AG04449 (cell line): ENCODE results near the gene ITGA6.
A peak's percentile ranks its signal among the peaks of the same experiment; 100 is the strongest.

Source experiments
- CTCF ChIA-PET: fragments of 350-600 bp; formaldehyde crosslinking; extraction: SDS; loops from one replicate; lab custom pipeline; 2021; ENCODE audit warnings: antibody characterized with exemption; lab: Yijun Ruan, JAX
- POLR2A ChIA-PET: fragments of 400-600, 350-600 bp; formaldehyde crosslinking; extraction: SDS; loops from one replicate; lab custom pipeline; 2020; ENCODE audit warnings: antibody characterized with exemption, inconsistent platforms; lab: Yijun Ruan, JAX
- DNase-seq: peaks from one replicate; pipeline ENCODE4 v3.0.0-alpha.2; 2010; ENCODE audit warnings: low read depth, low spot score
- H3K4me3 ChIP-seq: 2 replicates; pipeline ENCODE4 v1.5.1; 2011; ENCODE audit warnings: low read depth, mild to moderate bottlenecking, control low read depth, low read length
- CTCF ChIP-seq: IDR thresholded peaks from one replicate; pipeline ENCODE4 v1.5.1; 2011; ENCODE audit warnings: mild to moderate bottlenecking, moderate library complexity, low read length, control low read depth, inconsistent platforms; ENCODE audit not compliant: insufficient read depth; ENCODE audit errors: missing control alignments

The ITGA6 gene

GRCh38 chr2:172403402-172403801 lies 24.0 kb upstream of the ITGA6 start:
- CTCF ChIA-PET, result interaction anchor here (0.9 kb wide), 1 partner anchor 59 kb away, joined by 5 read pairs; no protein-coding TSS in a partner anchor
- no peak for TF ChIP-seq CTCF
- no peak for DNase-seq
- H3K4me3 ChIP-seq, result no peak overlapping the region
- POLR2A ChIA-PET, result no interaction called here

- CTCF ChIA-PET, result interaction anchor here (0.9 to 1.3 kb wide), 3 partner anchors 25 to 232 kb away, joined by 3 to 5 read pairs (median 3); no protein-coding TSS in a partner anchor
- POLR2A ChIA-PET, result no interaction called here
Observed at GRCh38 chr2:172403881-172404468, 23.4 kb upstream of the ITGA6 start.

GRCh38 chr2:172404824-172405223 lies 22.6 kb upstream of the ITGA6 start:
- no peak for TF ChIP-seq CTCF
- DNase-seq, result peak; percentile 65
- H3K4me3 ChIP-seq, result no peak overlapping the region
- CTCF ChIA-PET, result interaction anchor here (1.0 to 1.3 kb wide), 2 partner anchors 25 to 232 kb away, joined by 3 read pairs; no protein-coding TSS in a partner anchor
- POLR2A ChIA-PET, result no interaction called here

More at GRCh38 chr2:172403881-172404468, 23.4 kb upstream of the ITGA6 start:
- H3K4me3 ChIP-seq, result no peak overlapping the region
- TF ChIP-seq CTCF, result no peak
- no peak for DNase-seq

GRCh38 chr2:172405673-172406072 lies 21.7 kb upstream of the ITGA6 start:
- H3K4me3 ChIP-seq, result no peak overlapping the region
- ChIA-PET POLR2A (interaction anchor here (0.7 kb wide), 1 partner anchor 42 kb away, joined by 3 read pairs; no protein-coding TSS in a partner anchor), CTCF (no interaction called here)
- TF ChIP-seq CTCF, result no peak
- no peak for DNase-seq

GRCh38 chr2:172408143-172408766 lies 19.1 kb upstream of the ITGA6 start:
- CTCF ChIA-PET, result interaction anchor here (1.8 kb wide), 1 partner anchor 53 kb away, joined by 5 read pairs; no protein-coding TSS in a partner anchor
- no peak for TF ChIP-seq CTCF
- H3K4me3 ChIP-seq, result no peak overlapping the region
- DNase-seq, result no peak
- POLR2A ChIA-PET, result no interaction called here

GRCh38 chr2:172409042-172409441 lies 18.3 kb upstream of the ITGA6 start:
- no peak for DNase-seq
- no peak for TF ChIP-seq CTCF
- no peak overlapping the region for H3K4me3 ChIP-seq
- ChIA-PET CTCF (interaction anchor here (1.8 kb wide), 1 partner anchor 53 kb away, joined by 5 read pairs; no protein-coding TSS in a partner anchor), POLR2A (no interaction called here)
